Chondrocyte (in vitro differentiated cells): Measurements from ENCODE around the gene ELOB. TPM values are rescaled to one million over a fixed set of nuclear protein-coding genes. Genes with fewer than 3 reads are reported as not detected.

Experiments
- DNase-seq: peaks from one replicate; pipeline ENCODE4 v3.0.0; 2021; ENCODE audit warnings: mixed read lengths, low spot score
- H3K27ac Mint-ChIP-seq: one replicate; pipeline ENCODE4 v1.8.0; 2021; ENCODE audit warnings: mild to moderate bottlenecking, moderate library complexity, mixed read lengths; ENCODE audit not compliant: unreplicated experiment
- H3K27me3 Mint-ChIP-seq: 2 replicates; pipeline ENCODE4 v1.8.0; 2021; ENCODE audit warnings: low read depth, mixed read lengths
- H3K36me3 Mint-ChIP-seq: 2 replicates; pipeline ENCODE4 v1.8.0; 2021; ENCODE audit warnings: low read depth, mixed read lengths
- H3K4me1 Mint-ChIP-seq: 2 replicates; pipeline ENCODE4 v1.8.0; 2021; ENCODE audit warnings: low read depth, mild to moderate bottlenecking, mixed read lengths
- H3K4me3 Mint-ChIP-seq: one replicate; pipeline ENCODE4 v1.8.0; 2021; ENCODE audit warnings: mild to moderate bottlenecking, moderate library complexity, mixed read lengths; ENCODE audit not compliant: unreplicated experiment
- H3K9me3 Mint-ChIP-seq: 2 replicates; pipeline ENCODE4 v1.8.0; 2021; ENCODE audit warnings: low read depth, mixed read lengths
- total RNA-seq: library from RNA; stranded (reverse); gene quantifications from 3 replicates; pipeline ENCODE4 v1.2.1, GENCODE V29; 2021
- TF ChIP-seq, protein P1 (sequence below): fragments of 200-600 bp; sonication (generic); IDR thresholded peaks from 2 replicates; pipeline ENCODE4 v1.5.0; 2021; ENCODE audit warnings: antibody characterized with exemption, mild to moderate bottlenecking, moderate library complexity

Gene ELOB
- total RNA-seq, 1 donor from 2014 or later = 205 TPM

DNA sequence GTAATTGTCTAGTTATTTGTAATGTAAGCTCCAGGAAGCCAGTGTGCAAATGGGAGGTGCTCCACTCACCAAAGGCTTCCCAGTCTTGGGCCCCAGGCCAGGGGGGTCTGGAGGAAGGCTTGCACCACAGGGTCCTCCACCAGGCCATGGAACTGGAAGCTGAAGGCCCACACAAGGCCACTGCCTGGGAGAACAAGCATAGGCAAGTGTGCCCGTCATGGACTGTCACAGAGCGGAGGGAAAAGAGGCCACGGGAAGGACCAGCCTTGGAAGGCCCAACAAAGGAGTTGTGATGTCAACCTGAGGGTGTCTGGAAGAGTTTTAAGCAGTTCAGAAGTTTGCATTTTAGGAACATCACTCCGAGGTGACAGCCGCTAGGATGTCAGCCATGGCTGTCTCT lies 27.6 kb downstream of the ELOB start:
- H3K27me3 Mint-ChIP-seq = no peaks in the 10 kb centered on the region
- DNase-seq = no peak
- H3K9me3 Mint-ChIP-seq = no peaks in the 10 kb centered on the region
- no peak overlapping the region for H3K27ac Mint-ChIP-seq
- TF ChIP-seq, protein P1, sequence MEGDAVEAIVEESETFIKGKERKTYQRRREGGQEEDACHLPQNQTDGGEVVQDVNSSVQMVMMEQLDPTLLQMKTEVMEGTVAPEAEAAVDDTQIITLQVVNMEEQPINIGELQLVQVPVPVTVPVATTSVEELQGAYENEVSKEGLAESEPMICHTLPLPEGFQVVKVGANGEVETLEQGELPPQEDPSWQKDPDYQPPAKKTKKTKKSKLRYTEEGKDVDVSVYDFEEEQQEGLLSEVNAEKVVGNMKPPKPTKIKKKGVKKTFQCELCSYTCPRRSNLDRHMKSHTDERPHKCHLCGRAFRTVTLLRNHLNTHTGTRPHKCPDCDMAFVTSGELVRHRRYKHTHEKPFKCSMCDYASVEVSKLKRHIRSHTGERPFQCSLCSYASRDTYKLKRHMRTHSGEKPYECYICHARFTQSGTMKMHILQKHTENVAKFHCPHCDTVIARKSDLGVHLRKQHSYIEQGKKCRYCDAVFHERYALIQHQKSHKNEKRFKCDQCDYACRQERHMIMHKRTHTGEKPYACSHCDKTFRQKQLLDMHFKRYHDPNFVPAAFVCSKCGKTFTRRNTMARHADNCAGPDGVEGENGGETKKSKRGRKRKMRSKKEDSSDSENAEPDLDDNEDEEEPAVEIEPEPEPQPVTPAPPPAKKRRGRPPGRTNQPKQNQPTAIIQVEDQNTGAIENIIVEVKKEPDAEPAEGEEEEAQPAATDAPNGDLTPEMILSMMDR = no peak
- no peak overlapping the region for H3K4me3 Mint-ChIP-seq
- H3K36me3 Mint-ChIP-seq = peaks cover 4% of the 10 kb centered on the region
- peaks cover 22% of the 10 kb centered on the region for H3K4me1 Mint-ChIP-seq

DNA sequence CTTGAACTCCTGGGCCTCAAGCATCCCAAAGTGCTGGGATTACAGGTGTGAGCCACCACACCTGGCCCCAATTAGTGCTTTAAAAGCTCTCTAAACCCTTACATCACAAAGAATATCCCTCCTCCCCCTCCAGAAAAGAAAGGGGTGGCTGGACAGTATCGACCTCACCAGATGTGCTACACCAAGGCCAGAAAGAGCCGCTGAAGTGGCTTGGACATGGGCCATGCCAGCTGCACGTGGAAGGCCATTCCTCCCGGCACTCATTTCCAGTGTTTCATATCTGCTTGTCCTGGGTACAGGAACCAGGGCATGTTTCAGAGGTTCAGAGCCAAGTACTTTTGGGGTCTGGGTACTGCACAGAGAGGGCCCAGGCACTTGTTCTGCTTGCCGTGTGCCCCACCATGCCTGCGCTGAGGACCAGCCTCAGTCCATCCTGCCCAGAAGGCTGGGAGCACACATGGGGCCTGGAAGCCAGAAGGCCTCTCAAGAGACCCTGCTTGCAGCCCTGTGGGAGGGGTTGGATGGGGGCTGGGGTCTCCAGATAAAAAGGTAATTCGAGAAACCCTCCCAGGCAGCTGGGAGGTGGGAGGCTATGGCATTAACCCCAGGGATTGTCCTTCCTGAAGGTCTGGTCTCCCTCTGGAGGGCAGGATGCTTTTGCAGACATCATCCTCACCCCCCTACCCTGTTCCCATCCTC lies 28.2 kb downstream of the ELOB start:
- no peaks in the 10 kb centered on the region for H3K27me3 Mint-ChIP-seq
- H3K4me1 Mint-ChIP-seq = peaks cover 16% of the 10 kb centered on the region
- H3K27ac Mint-ChIP-seq = no peak overlapping the region
- no peak for DNase-seq
- TF ChIP-seq, protein P1 = no peak
- no peaks in the 10 kb centered on the region for H3K9me3 Mint-ChIP-seq
- H3K36me3 Mint-ChIP-seq = peaks cover 2% of the 10 kb centered on the region
- H3K4me3 Mint-ChIP-seq = no peak overlapping the region

DNA sequence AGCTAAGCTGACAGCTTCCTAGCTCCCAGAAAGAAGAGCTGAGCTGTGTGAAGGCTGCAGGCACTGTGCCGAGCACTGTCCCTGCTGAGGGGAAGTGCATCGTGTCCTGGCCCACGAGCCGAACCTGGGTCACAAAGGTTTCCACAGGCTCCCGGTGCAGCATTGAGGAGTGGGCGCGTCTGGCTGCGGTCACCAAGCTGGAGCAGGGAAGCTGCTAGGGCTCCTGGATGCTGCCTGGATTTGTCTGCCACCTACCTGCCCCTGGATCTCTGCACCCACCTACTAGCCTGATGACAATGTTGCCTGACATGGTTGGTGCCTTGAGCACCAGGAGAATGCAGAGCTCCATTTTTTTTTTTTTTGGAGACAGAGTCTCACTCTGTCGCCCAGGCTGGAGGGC lies 31.1 kb downstream of the ELOB start:
- no peak for DNase-seq
- Mint-ChIP-seq H3K4me1 (peaks cover 4% of the 10 kb centered on the region), H3K27me3 (no peaks in the 10 kb centered on the region), H3K9me3 (no peaks in the 10 kb centered on the region), H3K36me3 (peaks cover 2% of the 10 kb centered on the region), H3K27ac (no peak overlapping the region), H3K4me3 (no peak overlapping the region)
- TF ChIP-seq, protein P1 = no peak

GRCh38 chr16:2745116-2745890 lies 31.8 kb downstream of the ELOB start:
- no peak overlapping the region for H3K27ac Mint-ChIP-seq
- H3K4me1 Mint-ChIP-seq = no peaks in the 10 kb centered on the region
- no peaks in the 10 kb centered on the region for H3K9me3 Mint-ChIP-seq
- H3K36me3 Mint-ChIP-seq = peaks cover 2% of the 10 kb centered on the region
- H3K27me3 Mint-ChIP-seq = no peaks in the 10 kb centered on the region
- TF ChIP-seq, protein P1 = no peak
- DNase-seq = no peak
- H3K4me3 Mint-ChIP-seq = no peak overlapping the region

DNA sequence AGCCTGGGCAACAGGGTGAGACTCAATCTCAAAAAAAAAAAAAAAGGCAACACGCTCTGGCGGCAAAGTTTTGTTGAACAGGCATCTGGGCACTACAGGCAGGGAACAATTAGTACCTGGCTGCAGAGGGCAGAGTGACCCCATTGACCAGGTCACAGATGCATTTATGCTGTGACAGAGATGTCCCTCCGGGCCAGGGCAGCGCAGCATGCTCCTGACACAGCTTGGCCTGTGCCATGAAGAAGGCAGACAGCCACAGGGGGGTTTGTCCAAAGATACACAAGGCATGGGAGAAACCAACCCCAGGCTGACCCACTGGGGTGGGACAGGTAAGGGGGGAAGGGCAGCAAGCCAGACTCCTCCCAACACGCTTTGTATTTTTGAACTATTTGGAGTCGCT lies 32.4 kb downstream of the ELOB start:
- Mint-ChIP-seq H3K36me3 (peaks cover 2% of the 10 kb centered on the region), H3K4me1 (no peaks in the 10 kb centered on the region), H3K27ac (no peak overlapping the region), H3K27me3 (no peaks in the 10 kb centered on the region), H3K4me3 (no peak overlapping the region), H3K9me3 (no peaks in the 10 kb centered on the region)
- DNase-seq = no peak
- TF ChIP-seq, protein P1 = no peak
